H1 (cell line): Measurements from ENCODE around the gene MAST1. TPM values are rescaled to one million over a fixed set of nuclear protein-coding genes. Genes with fewer than 3 reads are reported as not detected.

Experiments
- EP300 ChIP-seq, 2 experiments: IDR thresholded peaks; 1 replicate in 1 of 2; 2 replicates in 1 of 2; pipeline ENCODE4 v1.6.1; 2011 to 2012; ENCODE audit warnings: low read depth in 2 of 2, low read length in 2 of 2, mild to moderate bottlenecking in 2 of 2, borderline replicate concordance in 1 of 2, inconsistent platforms in 1 of 2, moderate library complexity in 1 of 2
- GABPA ChIP-seq: IDR thresholded peaks from 2 replicates; pipeline ENCODE4 v1.6.1; 2011; ENCODE audit warnings: mild to moderate bottlenecking, low read length, moderate library complexity, borderline replicate concordance; ENCODE audit not compliant: insufficient read depth
- KDM4A ChIP-seq: IDR thresholded peaks from one replicate; pipeline ENCODE4 v1.7.1; 2012; ENCODE audit warnings: low read depth, mild to moderate bottlenecking, moderate library complexity, low read length, inconsistent platforms; ENCODE audit not compliant: severe bottlenecking
- KDM5A ChIP-seq: fragments of 200-600 bp; IDR thresholded peaks from 2 replicates; pipeline ENCODE4 v1.7.1; 2012; ENCODE audit warnings: mild to moderate bottlenecking, low read length, inconsistent platforms, mixed read lengths
- POLR2A ChIP-seq, 2 experiments: IDR thresholded peaks; 1 replicate in 1 of 2; 2 replicates in 1 of 2; pipeline ENCODE4 v1.6.1; 2011; ENCODE audit warnings: low read depth in 2 of 2, low read length in 2 of 2, mild to moderate bottlenecking in 2 of 2; ENCODE audit errors: control extremely low read depth in 1 of 2
- RBBP5 ChIP-seq: IDR thresholded peaks from 2 replicates; pipeline ENCODE4 v1.7.1; 2012; ENCODE audit warnings: low read depth, mild to moderate bottlenecking, inconsistent platforms, low read length, moderate library complexity, borderline replicate concordance
- SP2 ChIP-seq: IDR thresholded peaks from 2 replicates; pipeline ENCODE4 v1.6.1; 2012; ENCODE audit warnings: mild to moderate bottlenecking, low read length, inconsistent platforms
- polyA plus RNA-seq, 7 experiments: library from polyadenylated mRNA; depleted of rRNA in 3 of 7; stranded (reverse) in 5 of 7; unstranded in 2 of 7; fragments of >200 nt in 5 of 7; fragments of 200-250 nt in 2 of 7; gene quantifications; 1 replicate in 5 of 7; 2 replicates in 1 of 7; 4 replicates in 1 of 7; pipeline versions ENCODE4 v1.2.1 to v1.2.3, GENCODE V29; 2011 to 2013; ENCODE audit warnings: missing spikeins in 2 of 7, mixed read lengths in 2 of 7
- total RNA-seq: library from RNA; stranded (reverse); fragmentation: NEBNext Ultra II Directional; extraction: Animal tissue kit (Norgen Biotek cat#: 25700); gene quantifications from 2 replicates; pipeline ENCODE4 v1.2.1, GENCODE V29; 2021
- TF ChIP-seq, protein P1 (sequence below): IDR thresholded peaks from 2 replicates; pipeline ENCODE4 v1.6.1; 2011; ENCODE audit warnings: low read length, improper control_type of control experiment
- TF ChIP-seq, protein P2 (sequence below): IDR thresholded peaks from 2 replicates; pipeline ENCODE4 v1.6.1; 2011; ENCODE audit warnings: low read depth, mild to moderate bottlenecking, low read length; ENCODE audit not compliant: insufficient read depth

The MAST1 gene
- total and polyA plus RNA-seq, 2 of the 8 experiments (the other 6 are each of a cell fraction or from before 2014, with no cell fraction given), result 15.6 to 28.3 TPM

DNA sequence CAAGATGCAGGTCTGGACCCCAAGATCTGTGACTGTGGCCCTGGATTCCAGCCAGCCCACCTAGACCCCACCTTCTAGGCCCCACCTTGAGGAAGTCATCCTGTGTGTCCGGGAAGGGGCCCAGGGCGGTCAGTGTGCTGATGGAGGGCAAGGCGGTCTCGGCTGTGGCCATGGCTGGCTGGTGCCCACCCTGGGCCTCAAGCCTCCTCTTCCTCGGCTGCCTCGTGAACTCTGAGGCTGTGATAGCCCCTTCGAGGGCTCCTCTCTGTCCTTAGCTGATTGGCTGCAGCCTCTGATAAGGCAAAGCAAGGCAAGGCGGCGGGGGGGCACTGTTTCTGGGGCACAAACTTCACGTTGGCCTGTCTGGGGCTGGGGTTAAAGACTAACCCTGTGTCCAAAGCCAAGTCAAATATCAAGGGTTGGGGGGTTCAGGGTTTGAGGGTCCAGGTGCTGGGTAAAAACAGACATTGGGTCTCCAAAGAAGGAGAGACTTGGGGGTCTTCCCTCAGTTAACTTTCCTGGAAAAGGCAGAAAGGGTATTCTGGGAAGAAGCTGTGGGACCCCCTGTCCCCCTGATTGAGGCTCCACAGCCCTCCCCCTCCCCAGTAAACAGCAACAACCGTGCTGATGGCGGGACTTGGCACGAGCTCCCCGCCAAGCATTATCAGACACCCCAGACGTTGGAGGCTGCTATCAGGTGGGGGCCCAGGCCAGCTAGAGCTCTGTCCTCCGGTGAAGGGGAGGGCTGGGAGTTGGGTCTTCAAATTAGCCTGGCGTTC, 48.8 kb downstream of the MAST1 start, which contains the start of gene KLF1 (continued):
- TF ChIP-seq, protein P1, sequence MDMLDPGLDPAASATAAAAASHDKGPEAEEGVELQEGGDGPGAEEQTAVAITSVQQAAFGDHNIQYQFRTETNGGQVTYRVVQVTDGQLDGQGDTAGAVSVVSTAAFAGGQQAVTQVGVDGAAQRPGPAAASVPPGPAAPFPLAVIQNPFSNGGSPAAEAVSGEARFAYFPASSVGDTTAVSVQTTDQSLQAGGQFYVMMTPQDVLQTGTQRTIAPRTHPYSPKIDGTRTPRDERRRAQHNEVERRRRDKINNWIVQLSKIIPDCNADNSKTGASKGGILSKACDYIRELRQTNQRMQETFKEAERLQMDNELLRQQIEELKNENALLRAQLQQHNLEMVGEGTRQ, result no peak
- TF ChIP-seq RBBP5, result no peak
- no peak for TF ChIP-seq KDM5A
- TF ChIP-seq, protein P2, sequence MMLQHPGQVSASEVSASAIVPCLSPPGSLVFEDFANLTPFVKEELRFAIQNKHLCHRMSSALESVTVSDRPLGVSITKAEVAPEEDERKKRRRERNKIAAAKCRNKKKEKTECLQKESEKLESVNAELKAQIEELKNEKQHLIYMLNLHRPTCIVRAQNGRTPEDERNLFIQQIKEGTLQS, result no peak
- no peak for TF ChIP-seq SP2
- no peak for TF ChIP-seq EP300 (IDR thresholded peaks at IDR 0.05; ENCODE audit: borderline replicate concordance in 1 of 2, low read depth in 2 of 2, low read length in 2 of 2)
- TF ChIP-seq GABPA, result no peak
- TF ChIP-seq KDM4A, result no peak
- TF ChIP-seq POLR2A (IDR thresholded peaks at IDR 0.05; ENCODE audit: control extremely low read depth in 1 of 2, low read depth in 2 of 2, low read length in 2 of 2), result no peak
- TF ChIP-seq, all 59 proteins: peak for 0
